ENCODE measurements around the gene TOR2A. TPM values are rescaled to one million over a fixed set of nuclear protein-coding genes. Genes with fewer than 3 reads are reported as not detected.

Gene TOR2A
- total and polyA plus RNA-seq, 8 donors: 5.0 to 87.8 (median 11.1) TPM

DNA sequence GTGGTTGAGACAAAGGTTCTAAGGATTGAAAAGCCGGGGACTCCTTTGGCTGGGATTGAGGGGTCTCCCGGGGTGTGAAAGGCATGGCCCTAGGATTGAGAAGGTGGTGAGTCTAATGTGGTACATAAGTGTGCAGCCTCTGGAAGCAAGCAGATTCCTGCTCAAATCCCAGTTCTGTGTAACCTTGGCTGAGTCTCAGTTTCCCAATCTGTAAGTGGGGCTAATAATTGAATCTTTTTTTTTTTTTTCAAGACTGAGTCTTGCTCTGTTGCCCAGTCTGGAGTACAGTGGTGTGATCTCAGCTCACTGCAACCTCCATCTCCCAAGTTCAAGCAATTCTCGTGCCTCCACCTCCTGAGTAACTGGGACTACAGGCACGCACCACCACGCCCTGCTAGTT, 37.5 kb upstream of the TOR2A start:
- no peak overlapping the region for H3K4me3 ChIP-seq
- DNase-seq: no peak
- 87 to 97% (median 94%) methylated on average over 5 of the region's 5 CpGs for WGBS, 5 donors
- no peak for TF ChIP-seq EP300 (IDR thresholded peaks at IDR 0.05)
- TF ChIP-seq POLR2AphosphoS5 (IDR thresholded peaks at IDR 0.05): no peak
- TF ChIP-seq, protein P1, sequence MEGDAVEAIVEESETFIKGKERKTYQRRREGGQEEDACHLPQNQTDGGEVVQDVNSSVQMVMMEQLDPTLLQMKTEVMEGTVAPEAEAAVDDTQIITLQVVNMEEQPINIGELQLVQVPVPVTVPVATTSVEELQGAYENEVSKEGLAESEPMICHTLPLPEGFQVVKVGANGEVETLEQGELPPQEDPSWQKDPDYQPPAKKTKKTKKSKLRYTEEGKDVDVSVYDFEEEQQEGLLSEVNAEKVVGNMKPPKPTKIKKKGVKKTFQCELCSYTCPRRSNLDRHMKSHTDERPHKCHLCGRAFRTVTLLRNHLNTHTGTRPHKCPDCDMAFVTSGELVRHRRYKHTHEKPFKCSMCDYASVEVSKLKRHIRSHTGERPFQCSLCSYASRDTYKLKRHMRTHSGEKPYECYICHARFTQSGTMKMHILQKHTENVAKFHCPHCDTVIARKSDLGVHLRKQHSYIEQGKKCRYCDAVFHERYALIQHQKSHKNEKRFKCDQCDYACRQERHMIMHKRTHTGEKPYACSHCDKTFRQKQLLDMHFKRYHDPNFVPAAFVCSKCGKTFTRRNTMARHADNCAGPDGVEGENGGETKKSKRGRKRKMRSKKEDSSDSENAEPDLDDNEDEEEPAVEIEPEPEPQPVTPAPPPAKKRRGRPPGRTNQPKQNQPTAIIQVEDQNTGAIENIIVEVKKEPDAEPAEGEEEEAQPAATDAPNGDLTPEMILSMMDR (IDR thresholded peaks at IDR 0.05): no peak
- TF ChIP-seq POLR2A (IDR thresholded peaks at IDR 0.05): no peak
- H3K27me3 ChIP-seq: no peaks in the 10 kb centered on the region
- peaks cover 13 to 42% (median 23%) of the 10 kb centered on the region in 4 donors for H3K4me1 ChIP-seq
- no peaks in the 10 kb centered on the region for H3K9me3 ChIP-seq
- peaks cover 0 to 3% (median 0%) of the 10 kb centered on the region in 4 donors for H3K36me3 ChIP-seq
- H3K27ac ChIP-seq: no peak overlapping the region
- intact Hi-C loops (cut with DNase I; ENCODE audit: low total_unique reads): no loop called here

DNA sequence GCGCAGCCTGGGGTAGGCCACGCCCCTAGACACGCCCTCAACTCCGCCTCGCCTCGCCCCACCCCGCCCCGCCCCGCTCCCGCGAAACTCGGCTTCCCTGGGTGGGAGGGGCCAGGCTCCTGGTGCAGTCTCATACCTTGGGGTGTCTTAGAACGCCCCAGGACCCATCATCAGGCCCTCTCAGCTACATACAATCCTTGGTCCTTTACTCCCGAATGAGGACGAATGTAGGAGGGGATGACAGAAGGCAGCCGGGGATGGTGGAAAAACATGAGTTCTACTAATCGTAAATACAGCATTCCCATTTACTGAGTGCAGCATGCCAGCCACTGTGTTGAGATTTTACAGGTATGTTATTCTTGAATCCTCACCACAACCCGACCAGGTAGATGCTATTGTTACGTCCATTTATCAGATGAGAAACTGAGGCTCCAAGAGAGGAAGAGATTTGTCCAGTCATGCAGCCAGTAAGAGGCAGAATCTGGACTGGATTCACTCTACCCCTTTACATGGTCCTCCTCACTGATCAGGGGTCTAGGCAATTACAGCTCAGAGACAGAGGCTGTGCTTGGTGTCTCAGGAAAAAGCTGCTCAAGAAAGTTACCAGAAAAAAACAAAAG, 36.6 kb upstream of the TOR2A start:
- intact Hi-C loops (cut with DNase I; ENCODE audit: low total_unique reads): no loop called here
- no peak for DNase-seq
- Histone ChIP-seq H3K4me3 (peak overlapping the region; percentile 50 to 58 (median 54)), H3K27ac (peak overlapping the region; percentile 50 to 82 (median 69)), H3K36me3 (peaks cover 0 to 3% (median 0%) of the 10 kb centered on the region in 4 donors), H3K4me1 (peaks cover 13 to 44% (median 28%) of the 10 kb centered on the region in 4 donors), H3K27me3 (no peaks in the 10 kb centered on the region), H3K9me3 (no peaks in the 10 kb centered on the region)
- 3 to 11% (median 3%) methylated on average over 6 to 19 of the region's 19 CpGs for WGBS, 5 donors
- TF ChIP-seq POLR2A (IDR thresholded peaks at IDR 0.05) (no peak), POLR2AphosphoS5 (IDR thresholded peaks at IDR 0.05) (no peak)
- TF ChIP-seq, protein P1 (IDR thresholded peaks at IDR 0.05): no peak

DNA sequence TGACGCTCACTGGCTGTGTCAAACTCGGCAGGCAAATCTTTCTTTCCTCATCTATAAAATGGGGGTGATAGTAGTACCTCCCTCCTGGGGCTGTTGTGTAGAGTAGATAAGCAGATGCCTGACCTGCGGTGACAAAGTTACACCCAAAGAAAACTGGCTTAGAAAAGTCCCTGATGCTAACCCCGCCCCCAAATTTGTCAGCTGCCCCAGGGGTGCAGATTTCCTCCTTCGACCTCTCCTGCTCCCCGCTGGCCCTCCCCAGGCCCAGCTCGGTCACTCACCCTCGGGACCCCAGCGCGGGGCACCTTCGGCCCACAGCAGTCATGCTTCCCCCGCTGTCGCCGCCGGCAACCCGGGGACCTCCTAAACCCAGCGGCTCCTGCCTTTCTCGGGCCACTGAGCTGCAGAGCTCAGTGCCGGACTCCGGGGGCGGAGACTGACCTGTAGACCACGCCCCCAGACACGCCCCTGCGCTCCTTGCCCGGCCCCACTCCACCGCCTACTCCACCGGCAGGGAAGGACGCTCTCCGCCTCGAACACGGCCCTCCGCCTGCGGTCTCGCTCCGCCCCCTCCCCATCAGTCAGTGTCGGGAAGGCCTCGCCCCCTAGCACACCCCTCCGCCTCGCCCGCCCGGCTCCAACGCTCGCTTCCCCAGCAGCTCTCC, 35.9 kb upstream of the TOR2A start:
- intact Hi-C loops (cut with DNase I; ENCODE audit: low total_unique reads): no loop called here
- Histone ChIP-seq H3K27me3 (peaks cover 0 to 1% (median 0%) of the 10 kb centered on the region in 3 donors), H3K9me3 (no peaks in the 10 kb centered on the region), H3K4me3 (peak overlapping the region; percentile 50 to 58 (median 54)), H3K27ac (peak overlapping the region; percentile 50 to 82 (median 69)), H3K36me3 (peaks cover 0 to 3% (median 0%) of the 10 kb centered on the region in 4 donors), H3K4me1 (peaks cover 13 to 44% (median 30%) of the 10 kb centered on the region in 4 donors)
- peak; percentile 99 to 100 for DNase-seq
- 1 to 4% (median 2%) methylated on average over 23 to 43 of the region's 43 CpGs for WGBS, 5 donors
- TF ChIP-seq POLR2AphosphoS5 (IDR thresholded peaks at IDR 0.05) (peak; percentile 42 to 94 (median 53)), EP300 (IDR thresholded peaks at IDR 0.05) (no peak)

DNA sequence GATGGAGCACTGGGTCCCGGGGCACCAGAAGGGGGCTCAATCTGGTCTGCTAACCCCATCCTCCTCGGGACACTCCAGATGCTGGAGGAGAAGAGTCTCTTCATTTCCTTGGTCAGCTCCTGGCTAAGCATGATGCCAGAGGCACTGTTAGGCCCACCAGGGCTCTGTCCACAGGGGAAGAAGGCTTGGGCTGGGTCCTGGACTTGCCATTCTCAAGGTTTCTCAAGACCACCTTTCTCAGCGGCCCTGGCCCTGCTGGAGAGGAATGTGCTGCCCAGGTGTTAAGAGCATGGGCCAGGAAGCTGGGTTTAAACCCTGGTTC, 35.5 kb upstream of the TOR2A start:
- peak overlapping the region in 4 of 5 donors; percentile 50 to 82 (median 74) for H3K27ac ChIP-seq
- WGBS, 5 donors: 43 to 50% (median 49%) methylated on average over 3 of the region's 3 CpGs
- peaks cover 0 to 3% (median 0%) of the 10 kb centered on the region in 4 donors for H3K36me3 ChIP-seq
- intact Hi-C loops (cut with DNase I; ENCODE audit: low total_unique reads): no loop called here
- TF ChIP-seq EP300 (IDR thresholded peaks at IDR 0.05) (no peak), POLR2A (IDR thresholded peaks at IDR 0.05) (no peak), POLR2AphosphoS5 (IDR thresholded peaks at IDR 0.05) (no peak)
- TF ChIP-seq, protein P1 (IDR thresholded peaks at IDR 0.05): no peak
- H3K9me3 ChIP-seq: no peaks in the 10 kb centered on the region
- no peak for DNase-seq
- H3K27me3 ChIP-seq: peaks cover 0 to 4% (median 0%) of the 10 kb centered on the region in 3 donors
- peak overlapping the region; percentile 50 to 58 (median 54) for H3K4me3 ChIP-seq
- H3K4me1 ChIP-seq: peaks cover 13 to 44% (median 31%) of the 10 kb centered on the region in 4 donors
